Transverse colon (tissue), 4 donors: ENCODE measurements around the gene TECPR1. TPM values are rescaled to one million over a fixed set of nuclear protein-coding genes. Genes with fewer than 3 reads are reported as not detected.

Experiments used
- DNase-seq: peaks from one replicate; pipeline ENCODE4 v3.0.0-alpha.2; 2019
- H3K27ac ChIP-seq, 4 donors: fragments of 200-600 bp; sonication (generic); 2 replicates each; pipeline ENCODE4 v1.5.1; 2016 to 2018; ENCODE audit warnings: inconsistent platforms in 4 of 4
- H3K27me3 ChIP-seq: fragments of 200-600 bp; sonication (generic); 2 replicates; pipeline ENCODE4 v1.5.1; 2017; ENCODE audit warnings: inconsistent platforms
- H3K36me3 ChIP-seq, 4 donors: fragments of 200-600 bp; sonication (generic); 2 replicates each; pipeline ENCODE4 v1.5.1; 2017 to 2019; ENCODE audit warnings: inconsistent platforms in 4 of 4
- H3K4me1 ChIP-seq, 4 donors: fragments of 200-600 bp; sonication (generic); 2 replicates each; pipeline ENCODE4 v1.5.1; 2017 to 2020; ENCODE audit warnings: inconsistent platforms in 4 of 4
- H3K4me3 ChIP-seq, 4 donors: fragments of 200-600 bp; sonication (generic); 1 replicate in 1 of 4; 2 replicates in 3 of 4; pipeline versions ENCODE4 v1.5.1 to v1.6.1; 2017 to 2019; ENCODE audit warnings: inconsistent platforms in 4 of 4
- H3K9me3 ChIP-seq, 2 donors: fragments of 200-600 bp; sonication (generic); 2 replicates each; pipeline ENCODE4 v1.5.1; 2017 to 2019; ENCODE audit warnings: inconsistent platforms in 2 of 2
- EP300 ChIP-seq: sonication (generic); formaldehyde crosslinking; IDR thresholded peaks from one replicate; pipeline ENCODE4 v1.6.1; 2017; ENCODE audit warnings: antibody characterized with exemption, low read depth
- POLR2A ChIP-seq: fragments of 450-650 bp; IDR thresholded peaks from one replicate; pipeline ENCODE4 v1.6.1; 2016; ENCODE audit warnings: antibody characterized with exemption, mild to moderate bottlenecking, moderate library complexity
- POLR2AphosphoS5 ChIP-seq, 3 donors: sonication (generic); formaldehyde crosslinking; IDR thresholded peaks; one replicate each; pipeline ENCODE4 v1.6.1; 2016; ENCODE audit warnings: antibody characterized with exemption in 3 of 3
- WGBS, 2 donors: methylation state at CpG; one replicate each; pipeline ENCODE4 v1.1.5; 2018; ENCODE audit warnings: low coverage in 1 of 2; 5-methylcytosine and 5-hydroxymethylcytosine counted together
- in situ Hi-C, 4 donors: fragments of 200-750 bp; cut with MboI; loops; one replicate each; pipeline versions ENCODE4 v1.15.0 to v1.15.1; 2017; ENCODE audit warnings: low sequenced_read_pairs in 3 of 4, low pct_ligation_motif_present in 1 of 4, low pct_unique_long_range_greater_than_20kb in 1 of 4
- intact Hi-C: fragments of 100-400 bp; cut with DNase I; formaldehyde crosslinking; loops from one replicate; pipeline ENCODE4 v1.15.1; 2023; ENCODE audit warnings: low total_unique reads
- total RNA-seq, 4 donors: library from RNA; depleted of rRNA; stranded (reverse); fragments of >200 nt; gene quantifications; one replicate each; pipeline ENCODE4 v1.1.0, GENCODE V29; 2016
- TF ChIP-seq, protein P1 (sequence below), 5 experiments: fragments of 200-600 bp in 3 of 5; fragments of 450-650 bp in 2 of 5; sonication (generic) in 3 of 5; IDR thresholded peaks; 1 replicate in 2 of 5; 2 replicates in 3 of 5; pipeline ENCODE4 v1.5.1; 2016 to 2017; ENCODE audit warnings: antibody characterized with exemption in 5 of 5, inconsistent platforms in 3 of 5, mild to moderate bottlenecking in 2 of 5, moderate library complexity in 1 of 5

The TECPR1 gene
- total RNA-seq, 4 donors from 2014 or later, result 23.1 to 43.0 (median 28.8) TPM

DNA sequence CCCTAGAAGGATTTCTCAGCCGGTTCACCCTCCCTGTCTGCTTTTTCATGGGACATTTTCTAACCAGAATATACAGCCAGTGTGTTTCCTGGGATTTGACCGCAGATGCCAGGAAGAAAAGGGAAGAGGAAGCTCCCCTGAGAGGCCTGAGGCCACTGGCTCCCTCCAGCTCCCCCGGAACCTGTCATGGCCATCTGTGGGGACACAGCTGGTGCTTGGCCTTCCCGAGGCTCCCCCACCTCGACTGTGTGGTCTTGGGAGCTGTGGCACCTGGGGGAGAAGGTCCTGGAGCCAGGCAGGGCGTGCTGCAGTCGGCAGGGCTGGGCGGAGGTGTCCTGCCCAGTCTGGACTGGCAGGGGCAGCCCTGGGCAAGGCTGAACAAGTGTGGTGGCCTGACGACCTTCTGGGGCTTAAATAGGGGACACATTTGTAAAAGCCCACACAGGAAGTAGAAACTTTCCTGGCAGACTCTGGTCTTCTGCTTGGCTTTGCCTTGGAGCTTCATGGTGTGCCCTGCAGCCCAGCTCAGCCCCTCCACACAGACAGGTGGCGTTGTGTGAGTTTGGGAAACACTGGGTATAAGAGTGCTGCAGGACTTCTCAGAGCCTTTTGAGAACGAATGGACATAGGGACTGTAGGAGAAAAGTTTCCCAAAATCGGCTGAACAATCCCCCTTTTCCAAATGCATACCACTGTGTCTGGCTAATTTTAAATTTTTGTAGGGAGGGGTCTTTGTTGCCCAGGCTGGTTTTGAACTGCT, 36.2 kb upstream of the TECPR1 start:
- TF ChIP-seq POLR2AphosphoS5 (IDR thresholded peaks at IDR 0.05) (no peak), POLR2A (no peak), EP300 (no peak)
- TF ChIP-seq, protein P1, sequence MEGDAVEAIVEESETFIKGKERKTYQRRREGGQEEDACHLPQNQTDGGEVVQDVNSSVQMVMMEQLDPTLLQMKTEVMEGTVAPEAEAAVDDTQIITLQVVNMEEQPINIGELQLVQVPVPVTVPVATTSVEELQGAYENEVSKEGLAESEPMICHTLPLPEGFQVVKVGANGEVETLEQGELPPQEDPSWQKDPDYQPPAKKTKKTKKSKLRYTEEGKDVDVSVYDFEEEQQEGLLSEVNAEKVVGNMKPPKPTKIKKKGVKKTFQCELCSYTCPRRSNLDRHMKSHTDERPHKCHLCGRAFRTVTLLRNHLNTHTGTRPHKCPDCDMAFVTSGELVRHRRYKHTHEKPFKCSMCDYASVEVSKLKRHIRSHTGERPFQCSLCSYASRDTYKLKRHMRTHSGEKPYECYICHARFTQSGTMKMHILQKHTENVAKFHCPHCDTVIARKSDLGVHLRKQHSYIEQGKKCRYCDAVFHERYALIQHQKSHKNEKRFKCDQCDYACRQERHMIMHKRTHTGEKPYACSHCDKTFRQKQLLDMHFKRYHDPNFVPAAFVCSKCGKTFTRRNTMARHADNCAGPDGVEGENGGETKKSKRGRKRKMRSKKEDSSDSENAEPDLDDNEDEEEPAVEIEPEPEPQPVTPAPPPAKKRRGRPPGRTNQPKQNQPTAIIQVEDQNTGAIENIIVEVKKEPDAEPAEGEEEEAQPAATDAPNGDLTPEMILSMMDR (IDR thresholded peaks at IDR 0.05), result no peak
- no peaks in the 10 kb centered on the region for H3K9me3 ChIP-seq
- no peaks in the 10 kb centered on the region for H3K27me3 ChIP-seq
- H3K4me1 ChIP-seq, result peaks cover 48 to 63% (median 51%) of the 10 kb centered on the region in 4 donors
- WGBS, 2 donors, result 68% methylated on average over 12 of the region's 12 CpGs; no CpG with 5 or more reads in 1 of the 2 donors
- DNase-seq, result no peak
- peaks cover 0 to 15% (median 7%) of the 10 kb centered on the region in 4 donors for H3K36me3 ChIP-seq
- in situ Hi-C loops (loop anchor here in 2 of 4 donors (25.0 kb wide), 1 partner anchor 124 kb away; the partner anchor contains the start of gene BAIAP2L1 (in 2 of the 2)), intact Hi-C loops (no loop called here)
- H3K27ac ChIP-seq, result peak overlapping the region; percentile 6 to 96 (median 26)
- H3K4me3 ChIP-seq, result no peak overlapping the region

DNA sequence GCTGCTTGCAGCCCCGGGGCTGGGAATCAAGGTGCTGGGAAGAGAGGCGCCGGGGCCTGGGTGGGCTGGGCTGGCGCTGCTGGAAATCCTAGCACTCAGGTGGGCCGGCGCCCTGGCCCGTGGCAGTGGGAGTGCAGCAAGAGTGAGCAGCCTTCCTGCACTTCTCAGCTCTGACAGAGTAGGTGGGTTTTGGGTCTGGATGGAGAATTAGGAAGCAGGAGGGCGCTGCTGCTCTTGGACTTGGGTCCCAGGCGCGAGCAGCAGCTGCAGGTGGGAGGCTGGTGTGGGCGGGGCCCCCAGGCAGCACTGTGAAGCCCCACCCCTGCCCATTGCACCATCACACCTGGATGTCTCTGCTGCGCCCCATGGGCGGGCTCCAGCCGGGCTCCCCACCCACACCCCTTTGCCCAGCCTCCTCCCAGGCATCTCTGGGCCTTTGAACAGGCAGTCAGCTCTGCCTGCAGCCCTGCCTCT, 35.5 kb upstream of the TECPR1 start:
- WGBS, 2 donors, result 47% methylated on average over 9 of the region's 14 CpGs; no CpG with 5 or more reads in 1 of the 2 donors
- H3K27me3 ChIP-seq, result no peaks in the 10 kb centered on the region

DNA sequence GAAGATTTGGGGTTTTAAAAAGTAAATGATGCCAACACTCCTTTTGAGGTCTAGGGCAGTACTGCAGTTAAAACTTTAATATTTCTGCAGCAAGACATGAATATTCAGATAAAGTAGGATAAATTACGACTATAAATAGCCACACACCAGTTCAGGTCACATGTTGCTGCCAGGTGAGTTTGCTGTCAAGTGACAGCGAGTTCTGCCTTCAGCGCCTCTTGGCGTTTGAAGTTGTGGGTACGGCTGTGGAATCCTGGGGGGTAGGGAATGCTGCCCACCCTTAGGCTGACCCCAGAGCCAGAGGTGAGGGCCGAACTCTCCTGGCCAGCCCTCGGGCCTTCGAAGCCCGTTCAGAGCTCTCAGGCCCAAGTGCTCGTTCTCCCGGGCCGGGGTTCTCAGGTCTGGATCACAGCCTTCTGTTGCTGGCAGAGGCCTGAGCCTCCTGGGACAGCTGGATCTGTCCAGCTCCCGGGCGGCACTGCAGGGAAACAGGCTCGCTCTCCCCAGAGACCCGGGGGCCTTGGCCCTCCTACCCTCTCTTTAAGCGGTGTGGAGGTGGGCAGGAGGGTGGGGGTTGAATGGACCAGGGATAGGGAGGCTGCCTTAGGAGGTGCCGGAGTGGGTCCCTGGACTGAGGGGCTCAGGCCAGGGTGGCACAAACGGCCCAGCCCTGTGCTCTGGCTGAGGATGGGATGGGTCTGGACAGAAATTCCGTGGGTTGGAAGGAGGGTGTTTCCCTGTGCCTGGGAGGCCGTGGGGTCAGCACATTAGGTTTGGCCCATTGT, 34.9 kb upstream of the TECPR1 start:
- H3K4me1 ChIP-seq, result peaks cover 48 to 73% (median 61%) of the 10 kb centered on the region in 4 donors
- no peaks in the 10 kb centered on the region for H3K27me3 ChIP-seq
- peak overlapping the region in 3 of 4 donors; percentile 96 to 98 (median 97) for H3K27ac ChIP-seq
- H3K4me3 ChIP-seq, result no peak overlapping the region
- in situ Hi-C loops (loop anchor here in 2 of 4 donors (25.0 kb wide), 1 partner anchor 125 kb away; the partner anchor contains the start of gene BAIAP2L1 (in 2 of the 2)), intact Hi-C loops (no loop called here)
- H3K36me3 ChIP-seq, result peaks cover 0 to 7% (median under 1%) of the 10 kb centered on the region in 4 donors
- no peaks in the 10 kb centered on the region for H3K9me3 ChIP-seq
- 33 to 80% methylated on average over 1 to 20 of the region's 21 CpGs for WGBS, 2 donors
- DNase-seq, result no peak
- TF ChIP-seq EP300, result no peak
- TF ChIP-seq POLR2A, result no peak
- TF ChIP-seq, protein P1 (IDR thresholded peaks at IDR 0.05), result no peak
- no peak for TF ChIP-seq POLR2AphosphoS5 (IDR thresholded peaks at IDR 0.05)

More for the DNA sequence above, 35.5 kb upstream of the TECPR1 start:
- Histone ChIP-seq H3K9me3 (no peaks in the 10 kb centered on the region), H3K4me3 (no peak overlapping the region), H3K36me3 (peaks cover 0 to 11% (median 4%) of the 10 kb centered on the region in 4 donors), H3K27ac (peak overlapping the region; percentile 23 to 97 (median 62)), H3K4me1 (peaks cover 48 to 70% (median 58%) of the 10 kb centered on the region in 4 donors)
- intact Hi-C loops (no loop called here), in situ Hi-C loops (loop anchor here in 2 of 4 donors (25.0 kb wide), 1 partner anchor 125 kb away; the partner anchor contains the start of gene BAIAP2L1 (in 2 of the 2))
- no peak for TF ChIP-seq POLR2A
- TF ChIP-seq, protein P1 (IDR thresholded peaks at IDR 0.05), result no peak
- no peak for TF ChIP-seq POLR2AphosphoS5 (IDR thresholded peaks at IDR 0.05)
- TF ChIP-seq EP300, result no peak
- peak; percentile 82 for DNase-seq
